Endodermal cell (in vitro differentiated cells): Measurements from ENCODE around the gene PLEKHA5. TPM values are rescaled to one million over a fixed set of nuclear protein-coding genes. Genes with fewer than 3 reads are reported as not detected.

Experiments used
- DNase-seq: peaks from one replicate; pipeline ENCODE4 v3.0.0-alpha.2; 2017
- H3K27ac ChIP-seq: 2 replicates; pipeline ENCODE4 v1.5.1; 2013; ENCODE audit warnings: mild to moderate bottlenecking, low read depth, low read length, moderate library complexity
- H3K27me3 ChIP-seq: 2 replicates; pipeline ENCODE4 v1.6.1; 2013; ENCODE audit warnings: mild to moderate bottlenecking, low read length, moderate library complexity; ENCODE audit not compliant: insufficient read depth, control insufficient read depth, poor library complexity, severe bottlenecking
- H3K36me3 ChIP-seq: 2 replicates; pipeline ENCODE4 v1.7.0; 2013; ENCODE audit warnings: mild to moderate bottlenecking, low read length, moderate library complexity; ENCODE audit not compliant: control insufficient read depth, insufficient read depth
- H3K4me1 ChIP-seq: one replicate; pipeline ENCODE4 v1.7.0; 2013; ENCODE audit warnings: low read length; ENCODE audit not compliant: control insufficient read depth, insufficient read depth
- H3K4me3 ChIP-seq: 2 replicates; pipeline ENCODE4 v1.5.1; 2013; ENCODE audit warnings: mild to moderate bottlenecking, low read length, moderate library complexity
- H3K9ac ChIP-seq: 2 replicates; pipeline ENCODE4 v1.6.1; 2013; ENCODE audit warnings: mild to moderate bottlenecking, low read length, moderate library complexity; ENCODE audit not compliant: poor library complexity, severe bottlenecking; ENCODE audit errors: extremely low read depth
- H3K9me3 ChIP-seq: 2 replicates; pipeline ENCODE4 v1.6.1; 2013; ENCODE audit warnings: mild to moderate bottlenecking, low read length, moderate library complexity; ENCODE audit not compliant: control insufficient read depth
- H3K27ac Mint-ChIP-seq: 2 replicates; pipeline ENCODE4 v1.8.0; 2020; ENCODE audit warnings: mixed read lengths
- H3K27me3 Mint-ChIP-seq: 2 replicates; pipeline ENCODE4 v1.8.0; 2021; ENCODE audit warnings: mild to moderate bottlenecking, mixed read lengths; ENCODE audit not compliant: insufficient read depth
- H3K36me3 Mint-ChIP-seq: 2 replicates; pipeline ENCODE4 v1.8.0; 2020; ENCODE audit warnings: low read depth, mixed read lengths
- H3K4me1 Mint-ChIP-seq: 2 replicates; pipeline ENCODE4 v1.8.0; 2020; ENCODE audit warnings: mixed read lengths
- H3K4me3 Mint-ChIP-seq: 2 replicates; pipeline ENCODE4 v1.8.0; 2020; ENCODE audit warnings: mild to moderate bottlenecking, moderate library complexity, mixed read lengths
- H3K9me3 Mint-ChIP-seq: 2 replicates; pipeline ENCODE4 v1.8.0; 2020; ENCODE audit warnings: mild to moderate bottlenecking, mixed read lengths
- CTCF ChIP-seq: fragments of 200-600 bp; sonication (generic); conservative IDR thresholded peaks from 2 replicates; pipeline ENCODE4 v1.5.0; 2021; ENCODE audit warnings: antibody characterized with exemption, mild to moderate bottlenecking
- WGBS, 2 experiments: methylation state at CpG; one replicate each; pipeline versions ENCODE4 v1.1.5 to v1.1.7; 2013; ENCODE audit warnings: missing lambda C conversion rate in 2 of 2, mixed read lengths in 1 of 2; ENCODE audit not compliant: insufficient coverage in 1 of 2, insufficient read length in 1 of 2; 5-methylcytosine and 5-hydroxymethylcytosine counted together
- total RNA-seq, 2 donors: library from RNA; stranded (reverse); fragmentation: NEBNext Ultra II Directional in 1 of 2; extraction: Animal tissue kit (Norgen Biotek cat#: 25700) in 1 of 2; gene quantifications; 2 replicates in 1 of 2; 3 replicates in 1 of 2; pipeline ENCODE4 v1.2.1, GENCODE V29; 2021

PLEKHA5 gene
- total RNA-seq, 2 donors from 2014 or later = 48.5 to 139 TPM

- H3K4me3 Mint-ChIP-seq = no peak overlapping the region
- 83% methylated on average over 1 of the region's 2 CpGs; no CpG with 5 or more reads in 1 of the 2 experiments for WGBS, 2 experiments
- peaks cover 72% of the 10 kb centered on the region for H3K36me3 Mint-ChIP-seq
- TF ChIP-seq CTCF = no peak
- Histone ChIP-seq H3K9ac (no peak overlapping the region), H3K36me3 (peaks cover 38% of the 10 kb centered on the region), H3K9me3 (no peaks in the 10 kb centered on the region), H3K27ac (no peak overlapping the region), H3K27me3 (no peaks in the 10 kb centered on the region), H3K4me1 (peaks cover 2% of the 10 kb centered on the region), H3K4me3 (no peak overlapping the region)
- no peak overlapping the region for H3K27ac Mint-ChIP-seq
- DNase-seq = no peak
- H3K9me3 Mint-ChIP-seq = peaks cover 6% of the 10 kb centered on the region
- peaks cover 5% of the 10 kb centered on the region for H3K4me1 Mint-ChIP-seq
- H3K27me3 Mint-ChIP-seq = no peaks in the 10 kb centered on the region
Observed at GRCh38 chr12:19323805-19324204, 194.3 kb downstream of the PLEKHA5 start.

GRCh38 chr12:19326102-19326501 lies 196.6 kb downstream of the PLEKHA5 start:
- no peaks in the 10 kb centered on the region for H3K27me3 ChIP-seq
- peaks cover 2% of the 10 kb centered on the region for H3K4me1 ChIP-seq
- no peak overlapping the region for H3K9ac ChIP-seq
- no peak overlapping the region for H3K27ac ChIP-seq
- H3K36me3 ChIP-seq = peaks cover 38% of the 10 kb centered on the region
- H3K9me3 ChIP-seq = no peaks in the 10 kb centered on the region
- no peak for DNase-seq
- H3K4me3 Mint-ChIP-seq = no peak overlapping the region
- H3K27me3 Mint-ChIP-seq = no peaks in the 10 kb centered on the region
- H3K36me3 Mint-ChIP-seq = peaks cover 73% of the 10 kb centered on the region
- no peak for TF ChIP-seq CTCF
- peaks cover 3% of the 10 kb centered on the region for H3K4me1 Mint-ChIP-seq
- peaks cover 6% of the 10 kb centered on the region for H3K9me3 Mint-ChIP-seq
- H3K4me3 ChIP-seq = no peak overlapping the region
- H3K27ac Mint-ChIP-seq = no peak overlapping the region

GRCh38 chr12:19332196-19332595 lies 202.7 kb downstream of the PLEKHA5 start:
- H3K9me3 Mint-ChIP-seq = peaks cover 1% of the 10 kb centered on the region
- no peak for TF ChIP-seq CTCF
- no peak overlapping the region for H3K4me3 Mint-ChIP-seq
- H3K9me3 ChIP-seq = no peaks in the 10 kb centered on the region
- H3K27ac ChIP-seq = no peak overlapping the region
- no peak overlapping the region for H3K9ac ChIP-seq
- DNase-seq = no peak
- no peaks in the 10 kb centered on the region for H3K27me3 ChIP-seq
- peaks cover 38% of the 10 kb centered on the region for H3K36me3 ChIP-seq
- H3K27ac Mint-ChIP-seq = no peak overlapping the region
- H3K4me3 ChIP-seq = no peak overlapping the region
- H3K4me1 Mint-ChIP-seq = no peaks in the 10 kb centered on the region
- peaks cover 72% of the 10 kb centered on the region for H3K36me3 Mint-ChIP-seq
- no peaks in the 10 kb centered on the region for H3K4me1 ChIP-seq
- no peaks in the 10 kb centered on the region for H3K27me3 Mint-ChIP-seq
